ENCODE measurements around the gene TMEM123.

- TF ChIP-seq, protein P1, sequence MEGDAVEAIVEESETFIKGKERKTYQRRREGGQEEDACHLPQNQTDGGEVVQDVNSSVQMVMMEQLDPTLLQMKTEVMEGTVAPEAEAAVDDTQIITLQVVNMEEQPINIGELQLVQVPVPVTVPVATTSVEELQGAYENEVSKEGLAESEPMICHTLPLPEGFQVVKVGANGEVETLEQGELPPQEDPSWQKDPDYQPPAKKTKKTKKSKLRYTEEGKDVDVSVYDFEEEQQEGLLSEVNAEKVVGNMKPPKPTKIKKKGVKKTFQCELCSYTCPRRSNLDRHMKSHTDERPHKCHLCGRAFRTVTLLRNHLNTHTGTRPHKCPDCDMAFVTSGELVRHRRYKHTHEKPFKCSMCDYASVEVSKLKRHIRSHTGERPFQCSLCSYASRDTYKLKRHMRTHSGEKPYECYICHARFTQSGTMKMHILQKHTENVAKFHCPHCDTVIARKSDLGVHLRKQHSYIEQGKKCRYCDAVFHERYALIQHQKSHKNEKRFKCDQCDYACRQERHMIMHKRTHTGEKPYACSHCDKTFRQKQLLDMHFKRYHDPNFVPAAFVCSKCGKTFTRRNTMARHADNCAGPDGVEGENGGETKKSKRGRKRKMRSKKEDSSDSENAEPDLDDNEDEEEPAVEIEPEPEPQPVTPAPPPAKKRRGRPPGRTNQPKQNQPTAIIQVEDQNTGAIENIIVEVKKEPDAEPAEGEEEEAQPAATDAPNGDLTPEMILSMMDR (conservative IDR thresholded peaks at IDR 0.05; ENCODE audit: low read depth, low read length): no peak
- no peak for TF ChIP-seq EZH2 (IDR thresholded peaks at IDR 0.05; ENCODE audit: borderline replicate concordance, low read depth, low read length, poor library complexity, severe bottlenecking)
Measured at GRCh38 chr11:102426000-102426399, 26.6 kb downstream of the TMEM123 start.

Data from A673 (cell line).